ENCODE results near the gene CREBBP. TPM values are rescaled to one million over a fixed set of nuclear protein-coding genes. Genes with fewer than 3 reads are reported as not detected.

Gene CREBBP
- total and polyA plus RNA-seq, 2 donors (not counting 3 experiments of a cell fraction or from before 2014, with no cell fraction given) = 13.8 to 72.7 TPM

DNA sequence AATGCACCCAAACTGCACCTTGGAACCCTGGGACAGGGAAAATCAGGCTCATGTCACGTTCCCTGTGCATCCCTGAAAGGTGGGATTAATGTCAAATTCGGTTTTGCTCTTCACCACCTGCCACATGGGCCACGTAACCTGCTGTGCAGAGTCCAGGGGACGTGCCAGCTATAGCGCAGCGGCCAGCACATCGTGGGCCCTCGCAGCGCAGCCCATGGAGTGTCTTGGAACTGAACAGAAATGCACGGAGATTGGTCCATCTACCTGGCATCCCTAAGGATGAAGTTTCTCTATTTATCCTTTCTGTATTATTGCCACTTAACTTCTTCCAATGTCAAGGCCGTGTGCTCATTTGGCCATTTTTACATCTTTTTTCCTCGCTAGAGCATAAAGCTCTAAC lies 95.1 kb downstream of the CREBBP start:
- Histone ChIP-seq H3K9ac (replicated peaks; ENCODE audit: extremely low read depth, insufficient read depth, low read length) (no peak overlapping the region), H3K9me1 (replicated peaks; ENCODE audit: control insufficient read depth, extremely low read depth, insufficient read depth, low read length) (no peaks in the 10 kb centered on the region), H3K36me3 (ENCODE audit: control insufficient read depth in 2 of 2, extremely low read depth in 1 of 2, insufficient read depth in 2 of 2, low read length in 2 of 2) (peaks cover 5 to 18% of the 10 kb centered on the region in 2 experiments), H3K79me2 (ENCODE audit: control insufficient read depth, insufficient read depth, low read length) (peaks cover 29% of the 10 kb centered on the region), H2AFZ (ENCODE audit: low read depth, low read length) (no peak overlapping the region), H3K4me3 (replicated peaks in 1 of 3; ENCODE audit: insufficient read depth in 1 of 3, low read depth in 1 of 3, low read length in 3 of 3) (no peak overlapping the region), H3K27ac (ENCODE audit: insufficient read depth, low read depth, low read length) (no peak overlapping the region), H3K4me2 (ENCODE audit: insufficient read depth, low read length) (no peak overlapping the region), H3K27me3 (ENCODE audit: control insufficient read depth in 2 of 2, insufficient read depth in 2 of 2, low read length in 2 of 2) (no peaks in the 10 kb centered on the region), H3K4me1 (ENCODE audit: control insufficient read depth, extremely low read depth, insufficient read depth, low read length) (no peaks in the 10 kb centered on the region), H3K9me3 (replicated peaks; ENCODE audit: control insufficient read depth, insufficient read depth, low read length) (no peaks in the 10 kb centered on the region), H4K20me1 (replicated peaks; ENCODE audit: control insufficient read depth, extremely low read depth, insufficient read depth, low read length) (peaks cover 4% of the 10 kb centered on the region)
- TF ChIP-seq MYC (IDR thresholded peaks at IDR 0.05; ENCODE audit: low read depth, low read length) = no peak
- no peak for TF ChIP-seq FOS (IDR thresholded peaks at IDR 0.05; ENCODE audit: borderline replicate concordance, insufficient read depth, low read length)
- no peak for TF ChIP-seq EZH2 (IDR thresholded peaks at IDR 0.05; ENCODE audit: borderline replicate concordance, low read depth, low read length, severe bottlenecking)
- no peak for TF ChIP-seq JUN (IDR thresholded peaks at IDR 0.05; ENCODE audit: borderline replicate concordance, insufficient read depth, insufficient read length, low read depth)
- TF ChIP-seq POLR2AphosphoS5 (IDR thresholded peaks at IDR 0.05; ENCODE audit: insufficient read depth, low read depth, low read length) = no peak
- dilution Hi-C loops (cut with MboI; ENCODE audit: extremely low pct_ligation_motif_present, low sequenced_read_pairs) (no loop called here), intact Hi-C loops (cut with micrococcal nuclease) (no loop called here)
- DNase-seq (ENCODE audit: low read depth, low spot score) (no peak), FAIRE-seq (no peak)
- ChIA-PET POLR2A (no interaction called here), CTCF (interaction anchor here (0.6 kb wide), 1 partner anchor 30 kb away, joined by 4 read pairs; no protein-coding TSS in a partner anchor)
- no TSS peak for BruUV-seq (replicated peaks)

GRCh38 chr16:3783516-3783915 lies 97.0 kb downstream of the CREBBP start:
- DNase-seq (ENCODE audit: low read depth, low spot score) (no peak), FAIRE-seq (no peak)
- Histone ChIP-seq H3K79me2 (ENCODE audit: control insufficient read depth, insufficient read depth, low read length) (peaks cover 23% of the 10 kb centered on the region), H3K4me1 (ENCODE audit: control insufficient read depth, extremely low read depth, insufficient read depth, low read length) (no peaks in the 10 kb centered on the region), H3K36me3 (ENCODE audit: control insufficient read depth in 2 of 2, extremely low read depth in 1 of 2, insufficient read depth in 2 of 2, low read length in 2 of 2) (peaks cover 6 to 24% of the 10 kb centered on the region in 2 experiments), H3K27me3 (ENCODE audit: control insufficient read depth in 2 of 2, insufficient read depth in 2 of 2, low read length in 2 of 2) (no peaks in the 10 kb centered on the region), H3K4me3 (replicated peaks in 1 of 3; ENCODE audit: insufficient read depth in 1 of 3, low read depth in 1 of 3, low read length in 3 of 3) (no peak overlapping the region), H3K27ac (ENCODE audit: insufficient read depth, low read depth, low read length) (no peak overlapping the region), H3K9me1 (replicated peaks; ENCODE audit: control insufficient read depth, extremely low read depth, insufficient read depth, low read length) (no peaks in the 10 kb centered on the region), H3K9me3 (replicated peaks; ENCODE audit: control insufficient read depth, insufficient read depth, low read length) (no peaks in the 10 kb centered on the region), H2AFZ (ENCODE audit: low read depth, low read length) (no peak overlapping the region), H3K9ac (replicated peaks; ENCODE audit: extremely low read depth, insufficient read depth, low read length) (no peak overlapping the region), H4K20me1 (replicated peaks; ENCODE audit: control insufficient read depth, extremely low read depth, insufficient read depth, low read length) (peaks cover 4% of the 10 kb centered on the region), H3K4me2 (ENCODE audit: insufficient read depth, low read length) (no peak overlapping the region)
- dilution Hi-C loops (cut with MboI; ENCODE audit: extremely low pct_ligation_motif_present, low sequenced_read_pairs) = no loop called here
- no peak for TF ChIP-seq JUN (IDR thresholded peaks at IDR 0.05; ENCODE audit: borderline replicate concordance, insufficient read depth, insufficient read length, low read depth)
- TF ChIP-seq POLR2AphosphoS5 (IDR thresholded peaks at IDR 0.05; ENCODE audit: insufficient read depth, low read depth, low read length) = no peak
- TF ChIP-seq GATA2 (IDR thresholded peaks at IDR 0.05; ENCODE audit: insufficient read depth, insufficient read length, low read depth, low read length) = no peak
- TF ChIP-seq, protein P1, sequence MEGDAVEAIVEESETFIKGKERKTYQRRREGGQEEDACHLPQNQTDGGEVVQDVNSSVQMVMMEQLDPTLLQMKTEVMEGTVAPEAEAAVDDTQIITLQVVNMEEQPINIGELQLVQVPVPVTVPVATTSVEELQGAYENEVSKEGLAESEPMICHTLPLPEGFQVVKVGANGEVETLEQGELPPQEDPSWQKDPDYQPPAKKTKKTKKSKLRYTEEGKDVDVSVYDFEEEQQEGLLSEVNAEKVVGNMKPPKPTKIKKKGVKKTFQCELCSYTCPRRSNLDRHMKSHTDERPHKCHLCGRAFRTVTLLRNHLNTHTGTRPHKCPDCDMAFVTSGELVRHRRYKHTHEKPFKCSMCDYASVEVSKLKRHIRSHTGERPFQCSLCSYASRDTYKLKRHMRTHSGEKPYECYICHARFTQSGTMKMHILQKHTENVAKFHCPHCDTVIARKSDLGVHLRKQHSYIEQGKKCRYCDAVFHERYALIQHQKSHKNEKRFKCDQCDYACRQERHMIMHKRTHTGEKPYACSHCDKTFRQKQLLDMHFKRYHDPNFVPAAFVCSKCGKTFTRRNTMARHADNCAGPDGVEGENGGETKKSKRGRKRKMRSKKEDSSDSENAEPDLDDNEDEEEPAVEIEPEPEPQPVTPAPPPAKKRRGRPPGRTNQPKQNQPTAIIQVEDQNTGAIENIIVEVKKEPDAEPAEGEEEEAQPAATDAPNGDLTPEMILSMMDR (IDR thresholded peaks at IDR 0.05; ENCODE audit: extremely low read depth in 1 of 2, insufficient read depth in 1 of 2, low read depth in 1 of 2, low read length in 2 of 2) = no peak
- no peak for TF ChIP-seq MYC (IDR thresholded peaks at IDR 0.05; ENCODE audit: low read depth, low read length)
- no peak for TF ChIP-seq MAX (IDR thresholded peaks at IDR 0.05; ENCODE audit: insufficient read depth, insufficient read length)
- no peak for TF ChIP-seq FOS (IDR thresholded peaks at IDR 0.05; ENCODE audit: borderline replicate concordance, insufficient read depth, low read length)
- TF ChIP-seq POLR2A (IDR thresholded peaks at IDR 0.05; ENCODE audit: low read depth, low read length) = no peak
- no peak for TF ChIP-seq EZH2 (IDR thresholded peaks at IDR 0.05; ENCODE audit: borderline replicate concordance, low read depth, low read length, severe bottlenecking)
- intact Hi-C loops (cut with micrococcal nuclease) = no loop called here
- POLR2A ChIA-PET = no interaction called here
- BruUV-seq (replicated peaks) = no TSS peak
- CTCF ChIA-PET = interaction anchor here (1.0 to 1.2 kb wide), 2 partner anchors 11 kb away, joined by 3 to 5 read pairs; no protein-coding TSS in a partner anchor

Data from endothelial cell of umbilical vein (primary cell).